Measurements from ENCODE around the gene GDF10. TPM values are rescaled to one million over a fixed set of nuclear protein-coding genes. Genes with fewer than 3 reads are reported as not detected.

Gene GDF10
- total and polyA plus RNA-seq, 9 of the 15 experiments (the other 6 are each of a cell fraction or from before 2014, with no cell fraction given), result 0.03 to 0.20 (median 0.11) TPM; not detected in 6

- TF ChIP-seq E2F3 (CRISPR knock-in tag; IDR thresholded peaks at IDR 0.05), result no peak
These were observed 45.4 kb upstream of the GDF10 start (continued) for GRCh38 chr10:47254611-47255010.

- in situ Hi-C loops (cut with MboI), result no loop called here
- no peaks in the 10 kb centered on the region for H4K20me1 ChIP-seq (replicated peaks; ENCODE audit: control insufficient read depth, insufficient read depth, low read length)
- no peak overlapping the region for H2AFZ ChIP-seq (ENCODE audit: low read depth, low read length)
- BruUV-seq (replicated peaks), result no TSS peak
- FAIRE-seq (no peak), ATAC-seq (peak; percentile 37; the same call in 2 of the 3 replicates), DNase-seq (ENCODE audit: extremely low read depth in 1 of 4, low spot score in 3 of 4) (no peak)
- H3K4me3 ChIP-seq, result no peak overlapping the region
- H3K9me3 ChIP-seq (replicated peaks; ENCODE audit: control insufficient read depth, insufficient read depth, low read depth, low read length), result no peaks in the 10 kb centered on the region
- H3K9ac ChIP-seq (ENCODE audit: insufficient read depth in 1 of 2, low read depth in 2 of 2, low read length in 2 of 2), result no peak overlapping the region
- no peaks in the 10 kb centered on the region for H3K36me3 ChIP-seq (ENCODE audit: control insufficient read depth, insufficient read depth, low read length)
- H3K27me3 ChIP-seq (ENCODE audit: control insufficient read depth in 2 of 2, insufficient read depth in 2 of 2, low read length in 2 of 2), result peaks cover 18 to 48% of the 10 kb centered on the region in 2 experiments; a peak in 4 of 5 replicates
- intact Hi-C loops (cut with micrococcal nuclease), result no loop called here
- POLR2A ChIA-PET, result interaction anchor here (0.5 to 1.4 kb wide), 4 partner anchors 9 to 1350 kb away, joined by 3 to 4 read pairs (median 3); partner anchors contain the start of gene ARHGAP22
- H3K27ac ChIP-seq (ENCODE audit: extremely low read depth, low read depth, low read length), result no peak overlapping the region
- H3K4me2 ChIP-seq (ENCODE audit: insufficient read depth, low read length), result no peak overlapping the region
- H3K9me1 ChIP-seq (ENCODE audit: control insufficient read depth, insufficient read depth, low read length), result no peaks in the 10 kb centered on the region
- no peaks in the 10 kb centered on the region for H3K79me2 ChIP-seq (ENCODE audit: control insufficient read depth, insufficient read depth, low read length)
- CTCF ChIA-PET (ENCODE audit: low intra/inter-chr PET ratio), result no interaction called here
- H3K4me1 ChIP-seq (replicated peaks in 1 of 2; ENCODE audit: control insufficient read depth in 2 of 2, insufficient read depth in 2 of 2, low read length in 2 of 2), result peaks cover 0 to 4% of the 10 kb centered on the region in 2 experiments; a peak in 2 of 5 replicates
- 5% methylated on average over 10 of the region's 10 CpGs for WGBS (ENCODE audit: insufficient coverage, low coverage, missing lambda C conversion rate)
- peak; percentile 74 for TF ChIP-seq ATF3 (IDR thresholded peaks at IDR 0.05)
- no peak for TF ChIP-seq ATF3 (CRISPR knock-in tag; conservative IDR thresholded peaks at IDR 0.05)
- peak; percentile 66; the same call in 1 of the 2 replicates for TF ChIP-seq ZNF584 (CRISPR knock-in tag; IDR thresholded peaks at IDR 0.05; ENCODE audit: low read depth)
- TF ChIP-seq FOSL1 (tag; conservative IDR thresholded peaks at IDR 0.05), result peak; percentile 45
- TF ChIP-seq CTBP1 (IDR thresholded peaks at IDR 0.05; ENCODE audit: borderline replicate concordance), result peak; percentile 46; the same call in 1 of the 2 replicates
- TF ChIP-seq, protein P1, sequence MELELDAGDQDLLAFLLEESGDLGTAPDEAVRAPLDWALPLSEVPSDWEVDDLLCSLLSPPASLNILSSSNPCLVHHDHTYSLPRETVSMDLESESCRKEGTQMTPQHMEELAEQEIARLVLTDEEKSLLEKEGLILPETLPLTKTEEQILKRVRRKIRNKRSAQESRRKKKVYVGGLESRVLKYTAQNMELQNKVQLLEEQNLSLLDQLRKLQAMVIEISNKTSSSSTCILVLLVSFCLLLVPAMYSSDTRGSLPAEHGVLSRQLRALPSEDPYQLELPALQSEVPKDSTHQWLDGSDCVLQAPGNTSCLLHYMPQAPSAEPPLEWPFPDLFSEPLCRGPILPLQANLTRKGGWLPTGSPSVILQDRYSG (tag; conservative IDR thresholded peaks at IDR 0.05; ENCODE audit: low read depth), result peak; percentile 17; the same call in 1 of the 2 replicates
- TF ChIP-seq SP1 (CRISPR knock-in tag; IDR thresholded peaks at IDR 0.05), result no peak
- TF ChIP-seq RAD51 (IDR thresholded peaks at IDR 0.05; ENCODE audit: borderline replicate concordance, low read depth), result peak; percentile 52; the same call in 1 of the 2 replicates
- peak; percentile 47 for TF ChIP-seq USF2 (CRISPR knock-in tag; IDR thresholded peaks at IDR 0.05)
- TF ChIP-seq CEBPB (tag; IDR thresholded peaks at IDR 0.05), result peak; percentile 48; the same call in 1 of the 2 replicates
- TF ChIP-seq KDM2B (CRISPR knock-in tag; IDR thresholded peaks at IDR 0.05), result no peak
- TF ChIP-seq MTA2 (IDR thresholded peaks at IDR 0.05; ENCODE audit: low read depth), result no peak
- peak; percentile 21; the same call in 1 of the 2 replicates for TF ChIP-seq ATF7 (IDR thresholded peaks at IDR 0.05)
- TF ChIP-seq ZNF512 (tag; IDR thresholded peaks at IDR 0.05), result no peak
These were observed 44.8 kb upstream of the GDF10 start for GRCh38 chr10:47255033-47255813.

Measured in K562 (cell line).